Astrocyte (in vitro differentiated cells and primary cell): ENCODE results near the gene APOBEC3B. TPM values are rescaled to one million over a fixed set of nuclear protein-coding genes. Genes with fewer than 3 reads are reported as not detected.

Source experiments
- DNase-seq: peaks from one replicate; pipeline ENCODE4 v3.0.0-alpha.2; 2010; ENCODE audit warnings: low read depth
- FAIRE-seq: peaks from 2 replicates; lab custom pipeline; 2011; peaks lifted over from hg19 to GRCh38; lab: Jason Lieb, UNC
- H2AFZ ChIP-seq: 2 replicates; pipeline ENCODE4 v1.6.0; 2012; ENCODE audit warnings: low read depth, low read length, inconsistent platforms
- H3K27ac ChIP-seq: 2 replicates; pipeline ENCODE4 v1.5.1; 2011; ENCODE audit warnings: low read depth, low read length, inconsistent platforms
- H3K27me3 ChIP-seq: 2 replicates; pipeline ENCODE4 v1.6.0; 2011; ENCODE audit warnings: low read length, inconsistent platforms; ENCODE audit not compliant: insufficient read depth
- H3K36me3 ChIP-seq: 2 replicates; pipeline ENCODE4 v1.5.1; 2011; ENCODE audit warnings: low read length, inconsistent platforms; ENCODE audit not compliant: insufficient read depth
- H3K4me1 ChIP-seq: 2 replicates; pipeline ENCODE4 v1.5.1; 2011; ENCODE audit warnings: low read length, inconsistent platforms; ENCODE audit not compliant: insufficient read depth
- H3K4me2 ChIP-seq: 2 replicates; pipeline ENCODE4 v1.6.0; 2012; ENCODE audit warnings: low read length, inconsistent platforms
- H3K4me3 ChIP-seq: 2 replicates; pipeline ENCODE4 v1.5.1; 2011; ENCODE audit warnings: low read depth, mild to moderate bottlenecking, low read length, inconsistent platforms; ENCODE audit not compliant: insufficient read depth
- H3K79me2 ChIP-seq: 2 replicates; pipeline ENCODE4 v1.6.0; 2012; ENCODE audit warnings: mild to moderate bottlenecking, low read length, inconsistent platforms; ENCODE audit not compliant: insufficient read depth
- H3K9ac ChIP-seq: 2 replicates; pipeline ENCODE4 v1.6.0; 2012; ENCODE audit warnings: mild to moderate bottlenecking, low read length, inconsistent platforms
- H3K9me3 ChIP-seq: 2 replicates; pipeline ENCODE4 v1.5.1; 2012; ENCODE audit warnings: low read depth, mild to moderate bottlenecking, low read length, inconsistent platforms; ENCODE audit not compliant: insufficient read depth
- H4K20me1 ChIP-seq: 2 replicates; pipeline ENCODE4 v1.6.0; 2012; ENCODE audit warnings: low read length, inconsistent platforms; ENCODE audit not compliant: insufficient read depth
- H3K27ac Mint-ChIP-seq: one replicate; pipeline ENCODE4 v1.8.0; 2021; ENCODE audit warnings: mild to moderate bottlenecking, mixed read lengths; ENCODE audit not compliant: unreplicated experiment
- H3K27me3 Mint-ChIP-seq: one replicate; pipeline ENCODE4 v1.8.0; 2021; ENCODE audit warnings: low read depth, mixed read lengths; ENCODE audit not compliant: unreplicated experiment
- H3K36me3 Mint-ChIP-seq: one replicate; pipeline ENCODE4 v1.8.0; 2021; ENCODE audit warnings: low read depth, mixed read lengths; ENCODE audit not compliant: unreplicated experiment
- H3K4me1 Mint-ChIP-seq: one replicate; pipeline ENCODE4 v1.8.0; 2021; ENCODE audit warnings: low read depth, mixed read lengths; ENCODE audit not compliant: unreplicated experiment
- H3K4me3 Mint-ChIP-seq: one replicate; pipeline ENCODE4 v1.8.0; 2021; ENCODE audit warnings: mild to moderate bottlenecking, moderate library complexity, mixed read lengths; ENCODE audit not compliant: unreplicated experiment
- H3K9me3 Mint-ChIP-seq: one replicate; pipeline ENCODE4 v1.8.0; 2021; ENCODE audit warnings: mild to moderate bottlenecking, mixed read lengths; ENCODE audit not compliant: unreplicated experiment
- EZH2 ChIP-seq: IDR thresholded peaks from 2 replicates; pipeline ENCODE4 v1.6.1; 2012; ENCODE audit warnings: mild to moderate bottlenecking, low read length, inconsistent platforms; ENCODE audit not compliant: insufficient read depth
- total RNA-seq: library from RNA; stranded (reverse); gene quantifications from 2 replicates; pipeline ENCODE4 v1.2.1, GENCODE V29; 2021
- TF ChIP-seq, protein P1 (sequence below): IDR thresholded peaks from 2 replicates; pipeline ENCODE4 v1.5.1; 2011; ENCODE audit warnings: low read depth, mild to moderate bottlenecking, inconsistent platforms, low read length, moderate library complexity; ENCODE audit not compliant: insufficient read depth

The APOBEC3B gene
- total RNA-seq, 1 donor from 2014 or later: 3.0 TPM

DNA sequence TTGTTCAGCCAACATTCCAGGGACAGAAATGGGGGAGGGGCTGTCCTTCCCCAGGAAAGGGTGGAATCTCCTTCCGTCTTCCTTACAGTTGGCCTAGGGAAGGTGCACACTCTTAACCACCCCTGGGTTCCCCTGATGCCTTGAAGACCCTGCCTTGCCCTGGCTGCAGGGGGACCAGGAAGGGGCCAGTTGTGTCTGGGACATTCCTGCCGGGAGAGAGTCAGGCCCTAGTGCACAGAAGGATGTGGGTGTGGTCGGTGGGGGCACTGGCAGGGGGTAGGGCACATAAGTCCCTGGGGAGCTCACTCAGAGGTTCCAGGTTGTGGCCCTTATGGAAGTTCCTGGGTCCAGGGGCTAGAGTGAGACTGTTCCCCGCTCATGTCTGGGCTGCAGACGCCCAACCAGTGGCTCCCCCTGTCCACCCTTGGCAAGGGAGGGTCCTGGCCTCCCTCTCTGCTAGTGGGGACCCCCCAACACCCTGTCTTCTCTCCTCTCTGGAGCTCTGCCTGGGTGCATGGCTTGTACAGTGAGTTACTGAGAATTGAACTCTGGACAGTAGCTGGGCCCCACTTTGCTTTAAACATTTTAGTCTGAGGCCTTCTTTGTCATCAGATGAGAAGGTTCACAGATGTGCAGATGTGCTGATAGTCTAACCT is 26.8 kb upstream of the APOBEC3B start:
- no peak for FAIRE-seq
- Histone ChIP-seq H4K20me1 (no peaks in the 10 kb centered on the region), H3K4me3 (no peak overlapping the region), H3K4me2 (no peak overlapping the region), H3K79me2 (no peaks in the 10 kb centered on the region), H3K9ac (no peak overlapping the region), H2AFZ (no peak overlapping the region), H3K27ac (no peak overlapping the region), H3K36me3 (no peaks in the 10 kb centered on the region), H3K27me3 (peaks cover 21% of the 10 kb centered on the region), H3K4me1 (no peaks in the 10 kb centered on the region), H3K9me3 (no peaks in the 10 kb centered on the region)
- H3K9me3 Mint-ChIP-seq: peaks cover 2% of the 10 kb centered on the region
- no peaks in the 10 kb centered on the region for H3K36me3 Mint-ChIP-seq
- no peak for DNase-seq
- no peak overlapping the region for H3K4me3 Mint-ChIP-seq
- H3K4me1 Mint-ChIP-seq: no peaks in the 10 kb centered on the region
- H3K27ac Mint-ChIP-seq: no peak overlapping the region
- TF ChIP-seq, protein P1, sequence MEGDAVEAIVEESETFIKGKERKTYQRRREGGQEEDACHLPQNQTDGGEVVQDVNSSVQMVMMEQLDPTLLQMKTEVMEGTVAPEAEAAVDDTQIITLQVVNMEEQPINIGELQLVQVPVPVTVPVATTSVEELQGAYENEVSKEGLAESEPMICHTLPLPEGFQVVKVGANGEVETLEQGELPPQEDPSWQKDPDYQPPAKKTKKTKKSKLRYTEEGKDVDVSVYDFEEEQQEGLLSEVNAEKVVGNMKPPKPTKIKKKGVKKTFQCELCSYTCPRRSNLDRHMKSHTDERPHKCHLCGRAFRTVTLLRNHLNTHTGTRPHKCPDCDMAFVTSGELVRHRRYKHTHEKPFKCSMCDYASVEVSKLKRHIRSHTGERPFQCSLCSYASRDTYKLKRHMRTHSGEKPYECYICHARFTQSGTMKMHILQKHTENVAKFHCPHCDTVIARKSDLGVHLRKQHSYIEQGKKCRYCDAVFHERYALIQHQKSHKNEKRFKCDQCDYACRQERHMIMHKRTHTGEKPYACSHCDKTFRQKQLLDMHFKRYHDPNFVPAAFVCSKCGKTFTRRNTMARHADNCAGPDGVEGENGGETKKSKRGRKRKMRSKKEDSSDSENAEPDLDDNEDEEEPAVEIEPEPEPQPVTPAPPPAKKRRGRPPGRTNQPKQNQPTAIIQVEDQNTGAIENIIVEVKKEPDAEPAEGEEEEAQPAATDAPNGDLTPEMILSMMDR: no peak
- TF ChIP-seq EZH2: no peak
- H3K27me3 Mint-ChIP-seq: peaks cover 63% of the 10 kb centered on the region

DNA sequence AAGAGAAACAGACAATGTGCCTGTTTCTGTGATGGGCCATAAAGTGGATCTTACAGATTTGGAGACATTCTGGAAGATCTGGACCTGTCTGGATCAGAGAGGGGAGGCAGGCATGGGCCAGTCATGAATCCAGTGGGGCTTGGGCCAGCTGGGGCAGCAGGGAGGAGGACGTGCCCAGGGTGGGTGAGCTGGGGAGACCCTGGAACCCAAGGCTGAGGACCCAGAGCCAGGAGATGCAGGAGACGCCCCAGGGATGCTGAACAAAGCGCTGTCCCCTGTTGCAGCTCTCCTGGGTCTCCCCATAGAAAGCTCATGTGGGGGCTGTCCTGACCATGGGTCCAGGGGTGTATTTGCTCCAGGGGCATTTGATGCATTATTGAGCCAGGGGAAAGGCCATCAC is 26.2 kb upstream of the APOBEC3B start:
- no peak for FAIRE-seq
- peaks cover 20% of the 10 kb centered on the region for H3K27me3 ChIP-seq

DNA sequence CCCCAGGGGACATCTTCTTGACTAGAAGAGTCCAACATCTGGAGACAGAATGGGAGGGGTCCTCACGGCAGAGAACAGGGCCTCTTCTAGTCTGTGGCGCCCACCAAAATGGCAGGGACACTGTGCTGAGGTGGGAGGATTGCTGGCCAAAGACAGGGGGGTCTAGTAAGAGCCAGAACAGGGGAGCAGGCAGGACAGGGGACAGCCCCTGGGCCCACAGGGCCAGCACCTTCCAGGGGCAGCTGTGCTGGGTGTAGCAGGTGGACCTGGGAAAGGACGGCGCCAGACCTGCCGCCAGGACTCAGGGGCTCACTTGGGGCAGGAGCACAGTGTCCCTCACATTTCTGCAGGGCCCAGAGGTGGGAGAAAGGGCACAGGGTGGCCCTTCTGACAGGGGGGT is 25.6 kb upstream of the APOBEC3B start:
- Mint-ChIP-seq H3K27me3 (peaks cover 56% of the 10 kb centered on the region), H3K36me3 (no peaks in the 10 kb centered on the region), H3K4me1 (no peaks in the 10 kb centered on the region), H3K9me3 (peaks cover 2% of the 10 kb centered on the region), H3K27ac (no peak overlapping the region), H3K4me3 (no peak overlapping the region)
- no peak overlapping the region for H3K4me2 ChIP-seq
- H3K27me3 ChIP-seq: peaks cover 16% of the 10 kb centered on the region
- no peak overlapping the region for H3K4me3 ChIP-seq
- H3K36me3 ChIP-seq: no peaks in the 10 kb centered on the region
- H3K79me2 ChIP-seq: no peaks in the 10 kb centered on the region
- H3K27ac ChIP-seq: no peak overlapping the region
- no peak for TF ChIP-seq EZH2
- TF ChIP-seq, protein P1: no peak
- H2AFZ ChIP-seq: no peak overlapping the region
- no peaks in the 10 kb centered on the region for H3K4me1 ChIP-seq
- H4K20me1 ChIP-seq: no peaks in the 10 kb centered on the region
- DNase-seq: no peak
- no peaks in the 10 kb centered on the region for H3K9me3 ChIP-seq
- FAIRE-seq: no peak
- no peak overlapping the region for H3K9ac ChIP-seq

More for the DNA sequence above, 26.2 kb upstream of the APOBEC3B start:
- H3K79me2 ChIP-seq: no peaks in the 10 kb centered on the region
- no peak overlapping the region for H3K9ac ChIP-seq
- H3K36me3 ChIP-seq: no peaks in the 10 kb centered on the region
- TF ChIP-seq, protein P1: no peak
- TF ChIP-seq EZH2: no peak
- H3K4me3 ChIP-seq: no peak overlapping the region
- H3K9me3 Mint-ChIP-seq: peaks cover 2% of the 10 kb centered on the region
- H3K4me2 ChIP-seq: no peak overlapping the region
- H4K20me1 ChIP-seq: no peaks in the 10 kb centered on the region
- no peak overlapping the region for H3K27ac Mint-ChIP-seq
- H3K36me3 Mint-ChIP-seq: no peaks in the 10 kb centered on the region
- no peak overlapping the region for H3K4me3 Mint-ChIP-seq
- H3K4me1 Mint-ChIP-seq: no peaks in the 10 kb centered on the region
- no peaks in the 10 kb centered on the region for H3K4me1 ChIP-seq
- no peak overlapping the region for H2AFZ ChIP-seq
- H3K27me3 Mint-ChIP-seq: peaks cover 62% of the 10 kb centered on the region
- no peaks in the 10 kb centered on the region for H3K9me3 ChIP-seq
- no peak overlapping the region for H3K27ac ChIP-seq
- no peak for DNase-seq
